HEK293 (cell line): ENCODE results near the gene TSPO2.
A peak's percentile ranks its signal among the peaks of the same experiment; 100 is the strongest.

Experiments used
- CTCF ChIA-PET: fragments of 350-600 bp; formaldehyde crosslinking; extraction: SDS; loops from one replicate; lab custom pipeline; 2021; ENCODE audit warnings: antibody characterized with exemption; lab: Yijun Ruan, JAX
- POLR2A ChIA-PET: fragments of 300-600 bp; formaldehyde crosslinking; extraction: SDS; loops from one replicate; lab custom pipeline; 2020; ENCODE audit warnings: antibody characterized with exemption, inconsistent platforms; lab: Yijun Ruan, JAX
- H3K27ac ChIP-seq: fragments of 200-500 bp; sonication (Bioruptor generic); 2 replicates; pipeline ENCODE4 v1.5.1; 2014; ENCODE audit warnings: low read depth, low read length, control low read depth, inconsistent platforms; ENCODE audit errors: extremely low read depth
- H3K36me3 ChIP-seq, 2 experiments: fragments of 200-500 bp in 1 of 2; sonication (Bioruptor generic) in 1 of 2; 1 replicate in 1 of 2; 2 replicates in 1 of 2; pipeline ENCODE4 v1.5.1; 2014 to 2017; ENCODE audit warnings: inconsistent platforms in 2 of 2, low read length in 2 of 2; ENCODE audit not compliant: control insufficient read depth in 2 of 2, insufficient read depth in 1 of 2
- H3K4me1 ChIP-seq: fragments of 200-500 bp; sonication (Bioruptor generic); 2 replicates; pipeline ENCODE4 v1.5.1; 2014; ENCODE audit warnings: mild to moderate bottlenecking, low read length, inconsistent platforms; ENCODE audit not compliant: control insufficient read depth, insufficient read depth
- H3K4me3 ChIP-seq: 2 replicates; pipeline ENCODE4 v1.5.1; 2011; ENCODE audit warnings: low read depth, mild to moderate bottlenecking, control low read depth, low read length, moderate library complexity
- H3K9me3 ChIP-seq: fragments of 200-500 bp; sonication (Bioruptor generic); 2 replicates; pipeline ENCODE4 v1.5.1; 2014; ENCODE audit warnings: low read depth, low read length, inconsistent platforms; ENCODE audit not compliant: control insufficient read depth, insufficient read depth
- AEBP2 ChIP-seq: fragments of 450-650 bp; formaldehyde crosslinking; IDR thresholded peaks from 2 replicates; pipeline ENCODE4 v1.5.1; 2016; ENCODE audit warnings: missing biosample characterization, missing genetic modification characterization, borderline replicate concordance
- EGR2 ChIP-seq: fragments of 450-650 bp; formaldehyde crosslinking; IDR thresholded peaks from 2 replicates; pipeline ENCODE4 v1.5.1; 2016; ENCODE audit warnings: low read depth, missing biosample characterization, missing genetic modification characterization
- GLIS2 ChIP-seq: fragments of 450-650 bp; formaldehyde crosslinking; IDR thresholded peaks from 2 replicates; pipeline ENCODE4 v1.5.1; 2016; ENCODE audit warnings: missing biosample characterization, missing genetic modification characterization
- HOXC10 ChIP-seq: sonication (generic); formaldehyde crosslinking; IDR thresholded peaks from 2 replicates; pipeline ENCODE4 v1.8.1; 2023; ENCODE audit warnings: mild to moderate bottlenecking, missing genetic modification reagents
- KLF1 ChIP-seq: fragments of 450-650 bp; formaldehyde crosslinking; IDR thresholded peaks from 2 replicates; pipeline ENCODE4 v1.5.1; 2016; ENCODE audit warnings: missing biosample characterization, missing genetic modification characterization
- KLF7 ChIP-seq: fragments of 450-650 bp; formaldehyde crosslinking; IDR thresholded peaks from 2 replicates; pipeline ENCODE4 v1.5.1; 2016; ENCODE audit warnings: missing biosample characterization, missing genetic modification characterization, borderline replicate concordance
- TRIM28 ChIP-seq: IDR thresholded peaks from 2 replicates; pipeline ENCODE4 v1.6.1; 2011; ENCODE audit warnings: low read length, control low read depth, borderline replicate concordance
- YY1 ChIP-seq: fragments of 450-650 bp; formaldehyde crosslinking; IDR thresholded peaks from 2 replicates; pipeline ENCODE4 v1.5.1; 2018; ENCODE audit warnings: missing biosample characterization, missing genetic modification characterization
- YY2 ChIP-seq: fragments of 450-650 bp; formaldehyde crosslinking; IDR thresholded peaks from 2 replicates; pipeline ENCODE4 v1.5.1; 2016; ENCODE audit warnings: missing biosample characterization, missing genetic modification characterization
- ZBTB10 ChIP-seq: fragments of 450-650 bp; formaldehyde crosslinking; IDR thresholded peaks from 2 replicates; pipeline ENCODE4 v1.5.1; 2016; ENCODE audit warnings: missing biosample characterization, missing genetic modification characterization
- ZBTB17 ChIP-seq: fragments of 450-650 bp; formaldehyde crosslinking; IDR thresholded peaks from 2 replicates; pipeline ENCODE4 v1.5.1; 2016; ENCODE audit warnings: missing biosample characterization, missing genetic modification characterization
- ZNF362 ChIP-seq: fragments of 450-650 bp; formaldehyde crosslinking; IDR thresholded peaks from 2 replicates; pipeline ENCODE4 v1.5.1; 2016; ENCODE audit warnings: missing biosample characterization, missing genetic modification characterization
- ZNF433 ChIP-seq: fragments of 450-650 bp; formaldehyde crosslinking; IDR thresholded peaks from 2 replicates; pipeline ENCODE4 v1.5.1; 2016; ENCODE audit warnings: missing biosample characterization, missing genetic modification characterization, low read depth
- ZNF501 ChIP-seq: fragments of 450-650 bp; formaldehyde crosslinking; IDR thresholded peaks from 2 replicates; pipeline ENCODE4 v1.5.1; 2016; ENCODE audit warnings: missing biosample characterization, missing genetic modification characterization
- ZNF645 ChIP-seq: fragments of 450-650 bp; formaldehyde crosslinking; IDR thresholded peaks from 2 replicates; pipeline ENCODE4; 2016; ENCODE audit warnings: missing biosample characterization, missing genetic modification characterization
- ZNF664 ChIP-seq: fragments of 450-650 bp; formaldehyde crosslinking; IDR thresholded peaks from 2 replicates; pipeline ENCODE4 v1.5.1; 2016; ENCODE audit warnings: missing biosample characterization, missing genetic modification characterization
- TF ChIP-seq, protein P1 (sequence below): fragments of 450-650 bp; formaldehyde crosslinking; IDR thresholded peaks from 2 replicates; pipeline ENCODE4 v1.5.1; 2016; ENCODE audit warnings: missing biosample characterization, missing genetic modification characterization
- TF ChIP-seq, protein P2 (sequence below): fragments of 450-650 bp; formaldehyde crosslinking; IDR thresholded peaks from 2 replicates; pipeline ENCODE4 v1.5.1; 2017; ENCODE audit warnings: missing biosample characterization, missing genetic modification characterization
- TF ChIP-seq, protein P3 (sequence below): fragments of 450-650 bp; formaldehyde crosslinking; IDR thresholded peaks from 2 replicates; pipeline ENCODE4 v1.5.1; 2016; ENCODE audit warnings: missing biosample characterization, missing genetic modification characterization

Gene TSPO2

GRCh38 chr6:41040940-41041536 lies 1.2 kb upstream of the TSPO2 start:
- H3K36me3 ChIP-seq, result no peaks in the 10 kb centered on the region
- H3K4me3 ChIP-seq, result no peak overlapping the region
- H3K27ac ChIP-seq, result no peak overlapping the region
- CTCF ChIA-PET, result interaction anchor here (0.5 to 8.3 kb wide), 10 partner anchors 8 to 490 kb away, joined by 3 to 146 read pairs (median 5); partner anchors contain the start of gene APOBEC2
- H3K9me3 ChIP-seq, result no peaks in the 10 kb centered on the region
- no peaks in the 10 kb centered on the region for H3K4me1 ChIP-seq
- POLR2A ChIA-PET, result no interaction called here
- TF ChIP-seq YY1, result no peak
- no peak for TF ChIP-seq ZNF501 (tag by site-specific recombination)
- no peak for TF ChIP-seq ZBTB10 (tag by site-specific recombination)
- peak; percentile 78 for TF ChIP-seq KLF1 (tag by site-specific recombination)
- TF ChIP-seq ZNF362 (tag by site-specific recombination), result no peak

GRCh38 chr6:41043151-41043550 lies 884 bp downstream of the TSPO2 start:
- H3K36me3 ChIP-seq, result no peaks in the 10 kb centered on the region
- POLR2A ChIA-PET, result interaction anchor here (1.2 kb wide), 1 partner anchor 16 kb away, joined by 3 read pairs; no protein-coding TSS in a partner anchor
- H3K4me3 ChIP-seq, result no peak overlapping the region
- TF ChIP-seq ZNF664 (no peak), EGR2 (peak; percentile 34; the same call in 1 of the 2 replicates), ZBTB17 (tag by site-specific recombination) (no peak), ZNF645 (tag by site-specific recombination) (no peak), KLF7 (tag by site-specific recombination) (no peak)
- TF ChIP-seq, protein P1, sequence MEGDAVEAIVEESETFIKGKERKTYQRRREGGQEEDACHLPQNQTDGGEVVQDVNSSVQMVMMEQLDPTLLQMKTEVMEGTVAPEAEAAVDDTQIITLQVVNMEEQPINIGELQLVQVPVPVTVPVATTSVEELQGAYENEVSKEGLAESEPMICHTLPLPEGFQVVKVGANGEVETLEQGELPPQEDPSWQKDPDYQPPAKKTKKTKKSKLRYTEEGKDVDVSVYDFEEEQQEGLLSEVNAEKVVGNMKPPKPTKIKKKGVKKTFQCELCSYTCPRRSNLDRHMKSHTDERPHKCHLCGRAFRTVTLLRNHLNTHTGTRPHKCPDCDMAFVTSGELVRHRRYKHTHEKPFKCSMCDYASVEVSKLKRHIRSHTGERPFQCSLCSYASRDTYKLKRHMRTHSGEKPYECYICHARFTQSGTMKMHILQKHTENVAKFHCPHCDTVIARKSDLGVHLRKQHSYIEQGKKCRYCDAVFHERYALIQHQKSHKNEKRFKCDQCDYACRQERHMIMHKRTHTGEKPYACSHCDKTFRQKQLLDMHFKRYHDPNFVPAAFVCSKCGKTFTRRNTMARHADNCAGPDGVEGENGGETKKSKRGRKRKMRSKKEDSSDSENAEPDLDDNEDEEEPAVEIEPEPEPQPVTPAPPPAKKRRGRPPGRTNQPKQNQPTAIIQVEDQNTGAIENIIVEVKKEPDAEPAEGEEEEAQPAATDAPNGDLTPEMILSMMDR (tag by site-specific recombination), result no peak
- H3K9me3 ChIP-seq, result no peaks in the 10 kb centered on the region
- H3K4me1 ChIP-seq, result no peaks in the 10 kb centered on the region
- H3K27ac ChIP-seq, result no peak overlapping the region
- CTCF ChIA-PET, result interaction anchor here (0.5 to 7.9 kb wide), 2 partner anchors 10 to 1318 kb away, joined by 3 to 100 read pairs; partner anchors contain the start of gene APOBEC2

DNA sequence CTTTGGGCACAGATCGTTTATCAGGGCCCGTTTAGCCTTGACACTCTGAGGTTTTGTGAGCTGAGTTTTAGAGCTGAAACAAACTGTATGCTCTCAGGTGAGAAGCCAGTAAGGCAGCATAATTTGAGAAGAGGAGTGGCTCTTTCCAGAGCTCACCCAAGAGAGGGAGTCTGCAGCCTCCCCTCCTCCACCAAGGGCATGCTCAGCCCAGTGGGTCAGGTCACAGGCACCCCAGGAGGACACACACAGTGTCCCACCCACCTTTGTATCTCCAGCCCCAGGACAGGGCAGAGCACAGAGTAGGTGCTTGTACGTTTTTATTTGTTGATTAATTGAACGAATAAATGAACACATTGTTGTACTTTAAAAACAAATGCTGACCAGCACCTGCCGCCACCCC lies 3.4 kb downstream of the TSPO2 start:
- Histone ChIP-seq H3K36me3 (no peaks in the 10 kb centered on the region), H3K4me3 (no peak overlapping the region), H3K27ac (no peak overlapping the region), H3K4me1 (no peaks in the 10 kb centered on the region), H3K9me3 (no peaks in the 10 kb centered on the region)
- ChIA-PET POLR2A (no interaction called here), CTCF (interaction anchor here (0.6 to 1.8 kb wide), 5 partner anchors 10 to 323 kb away, joined by 4 to 8 read pairs (median 4); no protein-coding TSS in a partner anchor)
- TF ChIP-seq, protein P2, sequence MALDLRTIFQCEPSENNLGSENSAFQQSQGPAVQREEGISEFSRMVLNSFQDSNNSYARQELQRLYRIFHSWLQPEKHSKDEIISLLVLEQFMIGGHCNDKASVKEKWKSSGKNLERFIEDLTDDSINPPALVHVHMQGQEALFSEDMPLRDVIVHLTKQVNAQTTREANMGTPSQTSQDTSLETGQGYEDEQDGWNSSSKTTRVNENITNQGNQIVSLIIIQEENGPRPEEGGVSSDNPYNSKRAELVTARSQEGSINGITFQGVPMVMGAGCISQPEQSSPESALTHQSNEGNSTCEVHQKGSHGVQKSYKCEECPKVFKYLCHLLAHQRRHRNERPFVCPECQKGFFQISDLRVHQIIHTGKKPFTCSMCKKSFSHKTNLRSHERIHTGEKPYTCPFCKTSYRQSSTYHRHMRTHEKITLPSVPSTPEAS (tag by site-specific recombination), result no peak
- no peak for TF ChIP-seq GLIS2
- no peak for TF ChIP-seq TRIM28
- TF ChIP-seq YY2 (tag by site-specific recombination), result no peak
- TF ChIP-seq AEBP2 (tag by site-specific recombination), result no peak
- no peak for TF ChIP-seq HOXC10 (CRISPR knock-in tag)
- TF ChIP-seq, protein P3, sequence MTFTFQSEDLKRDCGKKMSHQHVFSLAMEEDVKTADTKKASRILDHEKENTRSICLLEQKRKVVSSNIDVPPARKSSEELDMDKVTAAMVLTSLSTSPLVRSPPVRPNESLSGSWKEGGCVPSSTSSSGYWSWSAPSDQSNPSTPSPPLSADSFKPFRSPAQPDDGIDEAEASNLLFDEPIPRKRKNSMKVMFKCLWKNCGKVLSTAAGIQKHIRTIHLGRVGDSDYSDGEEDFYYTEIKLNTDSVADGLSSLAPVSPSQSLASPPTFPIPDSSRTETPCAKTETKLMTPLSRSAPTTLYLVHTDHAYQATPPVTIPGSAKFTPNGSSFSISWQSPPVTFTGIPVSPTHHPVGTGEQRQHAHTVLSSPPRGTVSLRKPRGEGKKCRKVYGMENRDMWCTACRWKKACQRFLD (tag by site-specific recombination), result no peak
- TF ChIP-seq ZNF433 (tag by site-specific recombination), result no peak
